DMS 273 (cell line): Measurements from ENCODE around the gene LRRC45.
A peak's percentile ranks its signal among the peaks of the same experiment; 100 is the strongest.
"Not testable (repeated sequence)": the region's sequence is repeated elsewhere in the genome, so short reads cannot be mapped to it uniquely, and the experiment has no call there.

Experiments
- DNase-seq: peaks from one replicate; lab custom pipeline; 2025; ENCODE audit not compliant: unreplicated experiment; lab: John Stamatoyannopoulos, UW

The LRRC45 gene

DNA sequence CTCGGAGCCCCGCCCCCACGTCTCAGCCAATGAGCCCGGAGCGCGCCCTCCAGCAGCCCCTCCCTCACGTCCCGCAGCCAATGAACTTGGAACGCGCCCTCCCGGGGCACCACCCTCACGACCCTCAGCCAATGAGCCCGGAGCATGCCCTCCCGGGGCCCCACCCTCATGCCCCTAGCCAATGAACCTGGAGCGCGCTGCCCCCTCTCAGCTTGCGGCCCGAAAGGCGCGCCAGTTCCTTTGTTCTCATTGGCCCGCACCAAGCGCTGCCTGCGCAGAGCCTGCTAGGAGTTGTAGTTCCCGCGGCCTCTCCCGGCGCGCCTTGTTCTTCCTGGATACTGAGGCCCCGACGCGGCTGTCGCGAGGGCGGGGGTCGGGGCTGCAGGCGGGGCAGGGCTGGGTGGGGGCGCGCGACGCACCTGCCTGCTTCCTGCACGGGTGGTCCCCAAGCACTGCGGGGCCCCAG, at the start of gene LRRC45:
Gene LRRC45 (plus strand): TSS at position 325 of the 466 bp plus-strand sequence. CDS start 339 bp downstream, outside the sequence.
- DNase-seq = peak; percentile 100

DNA sequence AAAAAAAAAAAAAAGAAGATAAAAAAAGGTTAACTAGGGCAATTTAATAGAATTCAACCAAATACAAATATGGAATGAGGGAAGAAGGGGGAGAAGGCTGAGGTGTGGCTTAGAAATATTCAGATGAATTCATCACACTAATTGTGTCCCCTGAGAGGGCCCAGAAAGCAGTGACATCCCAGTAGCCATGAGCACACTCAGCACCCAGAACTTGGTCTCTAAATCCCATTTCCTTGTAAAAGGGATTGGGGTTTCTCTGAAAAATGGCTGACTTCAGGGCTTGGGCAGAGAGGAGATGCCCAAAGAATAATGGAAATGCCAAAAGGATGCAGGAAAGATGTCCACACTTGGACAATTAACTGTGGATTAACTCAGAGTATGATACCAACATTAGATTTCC, 49.7 kb upstream of the LRRC45 start:
- DNase-seq = no peak

DNA sequence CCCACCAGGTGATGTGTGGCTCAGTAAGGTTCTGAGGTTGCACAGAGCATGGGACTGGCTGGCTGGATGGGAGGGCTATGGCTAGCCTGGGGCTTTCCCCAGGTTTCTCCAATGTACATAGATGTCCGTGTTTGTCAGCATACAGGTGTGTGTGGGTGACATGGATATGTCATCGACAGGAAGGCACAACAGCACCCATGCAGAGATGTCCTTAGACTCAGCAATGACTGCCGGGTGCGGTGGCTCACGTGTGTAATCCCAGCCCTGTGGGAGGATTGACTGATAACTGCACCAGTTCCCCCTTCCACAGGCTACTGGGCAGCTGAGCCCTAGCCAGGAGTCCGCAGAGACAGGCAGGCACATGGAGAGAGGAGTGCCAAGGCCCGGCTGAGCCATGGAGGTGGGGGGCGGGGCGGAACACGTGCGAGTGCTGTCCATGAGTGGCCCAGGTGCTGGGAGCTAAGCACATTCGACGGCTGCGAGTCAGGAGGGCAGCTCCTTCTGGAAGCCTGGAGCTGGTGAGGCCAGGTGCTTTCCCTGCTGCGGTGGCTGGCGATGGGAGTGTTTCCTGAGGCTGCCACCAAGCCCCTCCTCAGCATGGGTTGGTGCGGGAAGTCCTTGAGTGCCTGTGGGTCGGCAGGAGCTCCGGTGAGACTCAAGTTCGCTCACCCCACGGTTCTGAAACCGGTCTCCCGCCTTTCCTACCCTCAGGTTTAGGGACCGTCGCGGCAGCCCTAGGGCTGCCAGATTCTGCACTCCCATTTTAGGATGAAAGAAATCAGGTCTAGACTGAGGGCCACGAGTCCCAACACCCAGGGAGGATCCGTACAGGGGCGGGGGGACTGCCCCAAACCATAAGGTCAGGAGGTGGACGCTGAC, 46.5 kb upstream of the LRRC45 start:
- DNase-seq = peak; percentile 58

DNA sequence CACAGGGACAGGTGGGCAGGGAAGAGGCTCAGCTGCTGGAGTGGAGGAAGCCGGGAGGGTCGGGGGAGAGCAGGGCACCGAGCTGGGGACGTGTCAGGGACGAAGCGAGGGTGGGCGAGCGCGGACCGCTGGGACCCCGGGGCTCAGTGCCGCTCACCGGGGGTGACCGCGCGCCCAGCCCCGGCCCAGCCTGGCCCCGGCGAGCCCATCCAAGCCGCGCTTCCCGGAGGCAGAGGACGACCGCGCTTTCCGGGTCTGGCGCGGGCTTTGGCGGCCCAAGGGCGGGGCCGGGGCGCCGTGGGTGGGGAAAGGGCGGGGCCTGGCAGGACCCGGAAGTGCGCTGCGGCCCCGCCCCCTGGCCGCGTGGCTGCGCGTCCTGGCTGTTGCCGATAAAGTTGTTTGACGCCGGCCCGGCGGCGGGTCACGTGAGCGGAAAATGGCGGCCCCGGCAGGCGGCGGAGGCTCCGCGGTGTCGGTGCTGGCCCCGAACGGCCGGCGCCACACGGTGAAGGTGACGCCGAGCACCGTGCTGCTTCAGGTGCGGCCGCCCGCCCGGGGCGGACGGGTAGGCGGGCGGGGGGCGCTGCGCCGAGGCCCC, 45.8 kb upstream of the LRRC45 start, which contains the start of gene ASPSCR1:
Gene ASPSCR1 (plus strand): TSS at position 419 of the 598 bp plus-strand sequence. CDS start 18 bp downstream, at position 437.
- DNase-seq = peak; percentile 95

DNA sequence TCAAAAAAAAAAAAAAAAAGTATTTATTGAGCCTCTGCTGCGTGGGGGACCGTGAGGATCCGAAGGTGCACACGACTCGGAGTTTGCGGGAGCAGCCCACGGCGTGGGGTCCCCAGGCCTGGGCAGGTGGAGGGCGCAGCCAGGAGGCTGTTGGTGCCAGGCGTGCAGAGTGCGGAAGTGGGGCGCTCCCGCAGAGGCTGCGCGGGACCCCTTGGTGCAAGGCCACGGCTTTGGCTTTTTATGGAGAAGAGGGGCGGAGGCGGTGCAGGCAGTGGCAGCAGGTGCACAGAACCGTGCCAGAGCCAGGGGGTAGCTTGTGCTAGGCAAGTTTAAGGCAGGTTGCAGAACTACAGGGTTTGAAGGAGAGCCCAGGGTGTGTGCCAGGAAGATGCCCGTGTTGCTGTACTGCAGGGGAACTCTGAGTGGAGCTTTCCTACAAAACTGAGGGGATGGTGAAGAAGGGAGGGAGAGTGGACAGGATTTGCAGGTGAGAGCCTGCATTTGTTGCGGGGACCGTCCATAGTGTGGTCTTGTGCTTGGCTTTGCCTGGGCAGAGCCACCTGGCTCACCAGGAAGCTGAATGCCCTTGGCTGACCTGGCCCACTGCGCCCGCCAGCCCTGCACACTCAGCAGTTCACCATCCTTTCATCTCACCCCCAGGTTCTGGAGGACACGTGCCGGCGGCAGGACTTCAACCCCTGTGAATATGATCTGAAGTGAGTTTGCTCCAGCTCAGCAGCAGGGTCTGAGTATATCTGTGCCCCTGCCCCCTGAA, 44.4 kb upstream of the LRRC45 start:
- no peak for DNase-seq

DNA sequence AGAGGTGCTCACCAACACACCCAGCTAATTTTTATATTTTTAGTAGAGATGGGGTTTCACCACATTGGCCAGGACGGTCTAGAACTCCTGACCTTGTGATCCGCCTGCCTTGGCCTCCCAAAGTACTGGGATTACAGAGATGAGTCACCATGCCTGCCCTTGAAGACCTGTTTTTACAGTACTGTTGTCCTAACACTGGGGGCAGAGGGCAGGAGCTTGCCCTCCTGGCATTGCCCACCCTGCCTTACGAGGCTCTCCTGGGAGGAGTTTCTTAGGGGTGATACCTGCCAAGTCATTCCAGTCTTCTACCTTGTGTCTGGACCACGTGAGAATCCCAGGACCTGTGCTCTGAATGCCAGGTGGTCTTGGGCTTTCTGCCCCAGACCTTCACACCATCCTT, 43.0 kb upstream of the LRRC45 start:
- no peak for DNase-seq

DNA sequence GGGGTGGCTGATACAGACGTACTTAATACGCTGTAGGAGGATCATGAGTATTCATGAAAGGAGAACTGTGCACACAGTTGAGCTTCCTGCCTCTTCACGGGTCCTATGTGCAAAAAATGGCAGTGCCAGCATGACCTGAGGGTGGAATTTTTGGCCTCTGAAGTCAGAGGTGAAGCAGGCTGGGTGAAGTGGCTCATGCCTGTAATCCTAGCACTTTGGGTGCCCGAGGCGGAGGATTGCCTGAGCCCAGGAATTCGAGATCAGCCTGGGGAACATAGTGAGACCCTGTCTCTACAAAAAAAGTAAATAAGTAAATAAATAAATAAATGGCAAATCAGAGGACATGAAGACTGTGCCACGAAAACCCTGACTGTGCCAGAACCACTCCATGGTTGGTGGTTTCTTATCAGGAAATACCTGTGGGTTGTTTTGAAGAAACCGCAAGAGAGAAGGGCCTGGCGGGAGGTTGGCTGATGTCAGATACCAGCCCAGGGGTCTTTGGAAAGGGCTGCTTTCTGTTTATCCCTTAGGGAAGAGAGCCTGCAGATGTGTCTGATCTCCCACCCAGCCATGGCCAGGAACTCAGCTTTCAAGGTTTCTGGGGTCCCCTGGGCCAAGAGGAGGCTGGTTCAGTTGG, 42.3 kb upstream of the LRRC45 start:
- DNase-seq = no peak

DNA sequence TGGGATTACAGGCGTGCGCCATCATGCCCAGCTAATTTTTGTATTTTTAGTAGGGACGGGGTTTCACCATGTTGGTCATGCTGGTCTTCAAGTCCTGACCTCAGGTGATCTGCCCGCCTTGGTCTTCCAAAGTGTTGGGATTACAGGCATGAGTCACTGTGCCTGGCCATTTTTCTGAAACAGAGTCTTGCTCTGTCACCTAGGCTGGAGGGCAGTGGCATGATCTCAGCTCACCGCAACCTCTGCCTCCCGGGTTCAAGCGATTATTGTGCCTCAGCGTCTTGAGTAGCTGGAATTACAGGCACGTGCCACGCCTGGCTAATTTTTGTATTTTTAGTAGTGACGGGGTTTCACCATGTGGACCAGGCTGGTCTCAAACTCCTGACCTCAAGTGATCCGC, 41.6 kb upstream of the LRRC45 start:
- not testable (repeated sequence) for DNase-seq

DNA sequence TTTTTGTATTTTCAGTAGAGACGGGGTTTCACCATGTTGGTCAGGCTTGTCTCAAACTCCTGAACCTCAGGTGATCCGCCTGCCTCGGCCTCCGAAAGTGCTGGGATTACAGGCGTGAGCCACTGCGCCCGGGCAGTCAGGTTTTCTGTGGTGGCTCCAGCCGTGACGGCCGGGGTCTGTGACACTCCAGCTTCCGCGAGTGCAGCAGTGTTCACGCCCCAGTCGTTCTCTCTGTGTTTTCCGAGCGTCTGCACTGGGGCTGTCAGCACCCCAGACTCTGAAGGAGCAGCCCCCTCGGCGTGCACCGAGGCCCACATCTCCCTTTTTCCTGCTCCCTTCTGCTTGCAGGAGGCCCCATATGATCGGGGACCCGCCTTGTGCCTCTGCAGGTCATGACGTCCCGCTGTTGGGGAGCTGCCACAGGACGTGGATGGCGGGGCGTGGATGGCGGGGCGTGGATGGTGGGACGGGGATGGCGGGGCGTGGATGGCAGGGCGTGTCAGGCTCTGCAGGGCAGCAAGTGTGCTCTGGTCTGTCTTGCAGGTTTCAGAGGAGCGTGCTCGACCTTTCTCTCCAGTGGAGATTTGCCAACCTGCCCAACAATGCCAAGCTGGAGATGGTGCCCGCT, 40.0 kb upstream of the LRRC45 start:
- no peak for DNase-seq

DNA sequence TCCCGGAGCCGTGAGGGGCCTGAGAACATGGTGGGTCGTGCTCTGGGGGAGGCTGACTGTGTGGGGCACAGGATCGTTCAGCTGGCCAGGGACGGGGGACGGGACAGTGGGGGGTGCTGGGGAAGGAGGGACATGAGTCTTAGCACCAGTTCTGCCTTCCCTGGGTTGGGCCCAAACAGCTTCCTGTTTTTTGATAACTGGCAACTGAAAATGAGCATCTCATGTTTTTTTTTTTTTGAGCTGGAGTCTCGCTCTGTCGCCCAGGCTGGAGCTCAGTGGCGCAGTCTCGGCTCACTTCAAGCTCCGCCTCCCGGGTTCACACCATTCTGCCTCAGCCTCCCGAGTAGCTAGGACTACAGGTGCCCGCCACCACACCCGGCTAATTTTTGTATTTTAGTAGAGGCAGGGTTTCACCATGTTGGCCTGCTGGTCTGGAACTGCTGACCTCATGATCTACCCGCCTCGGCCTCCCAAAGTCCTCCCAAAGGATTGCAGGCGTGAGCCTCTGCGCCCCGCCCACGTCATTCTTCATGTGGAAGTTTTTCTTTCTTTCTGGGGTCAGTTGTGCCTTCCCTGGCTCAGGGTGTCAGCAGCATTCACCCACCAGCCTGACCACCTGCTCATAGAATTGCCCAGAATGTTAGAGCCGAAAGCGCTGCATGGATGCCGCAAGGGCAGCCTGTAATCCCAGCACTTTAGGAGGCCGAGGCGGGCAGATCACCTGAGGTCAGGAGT, 39.3 kb upstream of the LRRC45 start:
- DNase-seq = no peak

DNA sequence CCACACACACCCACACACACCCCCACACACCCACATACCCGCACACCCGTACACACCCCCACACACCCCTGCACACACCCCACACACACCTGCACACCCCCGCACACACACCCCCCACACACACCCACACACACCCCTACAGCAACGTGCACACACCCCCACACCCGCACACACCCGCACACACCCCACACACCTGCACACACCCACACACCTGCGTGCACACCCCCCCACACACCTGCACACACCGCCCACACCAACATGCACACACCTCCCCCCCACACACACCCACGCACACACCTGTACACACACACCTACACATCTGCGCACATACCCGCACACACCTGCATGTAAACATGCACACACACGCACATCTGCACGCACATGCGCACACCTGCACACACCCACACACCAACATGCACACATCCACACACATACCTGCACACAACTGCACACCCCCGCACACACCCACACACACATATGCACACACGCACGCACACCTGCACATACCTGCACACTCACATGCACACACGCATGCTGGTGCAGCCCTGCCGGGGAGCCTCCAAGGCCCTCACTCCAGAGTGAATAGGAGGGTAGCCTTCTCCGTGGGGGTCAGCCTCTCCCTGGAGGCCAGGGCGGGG, 38.2 kb upstream of the LRRC45 start:
- DNase-seq = no peak

DNA sequence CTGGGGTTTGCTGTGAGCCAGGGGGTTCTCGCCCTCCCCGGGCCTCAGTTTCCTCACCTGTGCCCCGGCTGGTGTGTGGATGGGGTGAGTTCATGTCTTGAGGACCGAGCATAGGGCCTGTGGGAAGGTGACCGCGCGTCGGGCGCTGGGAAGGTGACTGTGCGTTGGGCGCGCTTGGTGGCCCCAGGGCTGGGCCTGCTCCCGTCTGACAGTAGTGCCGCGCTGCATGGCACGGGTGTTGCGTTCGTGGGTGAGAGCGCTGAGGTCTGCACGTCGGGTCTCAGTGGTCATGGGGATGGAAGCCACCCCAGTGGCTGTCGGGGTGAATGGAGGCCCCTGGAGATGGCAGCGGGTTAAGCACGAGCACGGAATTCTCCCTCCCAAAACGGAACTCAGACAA, 36.5 kb upstream of the LRRC45 start:
- DNase-seq = no peak

DNA sequence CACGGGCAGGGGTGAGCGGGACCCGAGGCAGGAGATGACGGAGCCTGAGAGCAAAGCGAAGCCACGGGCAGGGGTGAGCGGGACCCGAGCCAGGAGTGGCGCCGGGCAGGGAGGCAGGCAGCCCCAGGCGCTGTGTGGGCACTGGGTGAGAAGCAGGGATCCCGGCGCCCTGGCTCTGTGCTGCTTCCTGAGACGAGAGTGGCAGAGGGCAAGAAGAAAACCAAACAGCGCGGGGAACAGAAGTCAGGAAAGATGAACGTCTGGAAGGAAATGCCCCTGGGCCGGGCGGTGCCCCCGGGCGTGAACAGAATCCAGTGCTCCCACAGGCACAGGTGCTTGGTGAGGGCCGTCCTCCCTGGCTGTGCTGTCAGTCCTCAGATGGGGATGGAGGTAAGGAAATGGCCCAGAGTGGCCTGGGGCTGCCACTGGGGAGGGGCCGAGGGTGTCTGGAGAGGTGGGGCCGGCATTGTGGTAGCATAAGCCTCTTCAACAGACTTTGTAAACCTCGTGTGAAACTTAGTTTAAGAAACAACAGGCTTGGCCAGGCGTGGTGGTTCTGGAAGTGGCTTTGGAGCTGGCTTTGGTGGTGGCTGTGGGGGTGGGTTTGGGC, 35.8 kb upstream of the LRRC45 start:
- DNase-seq = no peak

DNA sequence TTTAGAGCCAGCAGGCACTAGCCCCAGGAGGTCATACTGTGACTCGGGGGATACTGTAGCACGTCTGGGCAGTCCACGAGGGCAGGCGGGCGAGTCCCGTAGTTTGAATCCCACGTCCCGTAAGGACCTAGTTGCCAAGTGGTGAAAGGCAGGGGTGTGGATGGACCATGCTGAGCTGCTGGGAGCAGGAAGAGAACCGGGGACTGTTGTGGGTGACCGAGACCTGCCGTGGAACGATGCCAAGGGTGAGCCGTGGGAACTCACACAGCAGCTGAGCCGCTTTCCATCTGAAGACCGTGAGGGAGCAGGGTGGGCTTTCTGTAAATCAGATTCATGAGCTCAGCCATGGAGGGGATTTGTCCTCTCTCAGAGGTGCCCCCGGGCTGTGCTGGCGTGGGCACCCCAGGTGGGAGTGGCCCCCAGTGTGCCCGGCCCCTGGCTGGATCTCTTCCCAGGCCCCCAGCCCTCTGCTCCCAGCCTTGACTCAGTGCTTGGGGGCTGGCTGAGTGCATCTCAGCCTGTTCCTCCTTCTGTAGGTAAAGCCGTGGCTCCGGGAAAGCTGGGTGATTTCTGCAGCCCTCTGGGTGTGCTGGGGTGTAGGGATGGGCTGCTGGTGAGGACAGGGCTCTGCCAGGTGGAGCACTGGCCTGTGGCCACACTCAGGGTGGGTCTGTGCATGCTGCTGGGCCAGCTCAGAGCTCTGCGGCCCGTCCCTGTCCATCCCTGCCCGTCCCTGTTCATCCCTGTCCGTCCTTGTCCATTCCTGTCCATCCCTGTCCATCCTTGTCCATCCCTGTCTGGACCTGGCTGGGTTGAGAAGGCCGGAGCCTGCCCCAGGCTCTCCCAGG, 32.0 kb upstream of the LRRC45 start:
- no peak for DNase-seq

DNA sequence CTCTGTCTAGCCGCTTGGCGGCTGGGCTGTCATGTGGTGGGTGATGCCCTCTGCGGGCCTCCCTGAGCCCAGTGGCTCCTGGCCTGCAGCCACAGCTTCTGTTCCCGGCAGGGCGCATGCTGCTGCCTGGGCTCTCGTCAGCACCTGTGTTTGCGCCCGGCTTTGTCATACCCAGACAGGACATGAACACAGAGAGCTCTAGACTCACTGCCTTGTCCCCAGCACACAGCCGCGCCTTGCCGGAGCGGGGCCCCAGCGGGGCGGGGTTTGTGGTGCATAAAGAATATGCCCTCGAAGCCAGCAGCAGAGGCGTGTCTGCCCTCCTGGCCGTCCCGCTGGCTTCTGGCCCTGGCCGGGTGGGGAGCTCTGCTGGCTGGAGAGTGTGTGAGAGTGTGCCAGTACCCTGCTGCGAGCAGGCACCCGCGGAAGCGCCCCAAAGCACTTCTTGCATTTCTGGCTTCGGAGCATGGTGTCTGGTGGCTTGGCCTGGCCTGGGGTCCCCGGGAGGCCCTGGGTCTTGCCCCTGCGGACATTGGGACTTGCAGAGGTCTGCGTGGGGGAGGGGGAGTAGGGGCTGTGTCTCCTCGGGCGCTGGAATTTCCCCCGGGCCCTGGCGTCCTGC, 31.3 kb upstream of the LRRC45 start:
- DNase-seq = peak; percentile 90

DNA sequence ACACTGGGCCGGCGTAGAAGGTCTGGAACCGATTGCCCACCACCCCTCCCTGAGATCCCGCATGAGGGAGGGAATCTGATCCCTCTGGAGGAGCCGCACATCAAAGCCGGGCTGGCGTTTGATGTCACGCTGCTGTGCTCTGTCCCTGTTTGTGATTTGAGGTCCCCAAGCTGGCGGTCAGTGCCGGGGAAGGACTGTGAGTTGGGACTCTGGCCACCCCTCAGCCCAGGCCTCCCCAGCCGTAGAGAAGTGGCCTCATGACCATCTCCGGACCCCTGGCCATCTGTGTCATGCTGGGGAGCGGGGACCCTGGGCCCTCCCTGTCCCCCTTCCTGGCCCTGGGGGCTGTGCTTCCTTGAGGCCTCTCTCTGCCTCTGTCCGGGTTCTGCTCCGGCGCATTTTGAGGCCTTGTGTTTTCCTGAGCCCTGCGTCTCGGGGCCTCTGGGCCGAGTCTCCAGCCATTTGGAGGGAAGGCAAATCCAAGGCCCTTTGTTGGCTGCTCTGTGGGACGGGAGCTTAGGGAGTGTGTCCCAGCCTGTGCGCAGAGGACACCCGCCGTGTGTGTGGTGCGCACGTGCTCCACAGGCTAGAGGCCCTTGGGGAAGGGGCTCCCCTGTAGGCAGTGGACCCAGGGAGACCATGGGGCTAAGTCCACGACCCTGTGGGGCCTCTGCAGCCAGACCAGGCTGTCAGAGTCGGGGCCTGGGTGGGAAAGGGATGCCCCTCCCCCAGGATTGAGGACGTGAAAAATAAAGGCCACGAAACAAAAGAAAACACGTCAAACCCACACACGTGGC, 30.6 kb upstream of the LRRC45 start:
- no peak for DNase-seq
